ENCODE data around the gene ALPP.
"Not testable (repeated sequence)": the region's sequence is repeated elsewhere in the genome, so short reads cannot be mapped to it uniquely, and the experiment has no call there.

The ALPP gene

DNA sequence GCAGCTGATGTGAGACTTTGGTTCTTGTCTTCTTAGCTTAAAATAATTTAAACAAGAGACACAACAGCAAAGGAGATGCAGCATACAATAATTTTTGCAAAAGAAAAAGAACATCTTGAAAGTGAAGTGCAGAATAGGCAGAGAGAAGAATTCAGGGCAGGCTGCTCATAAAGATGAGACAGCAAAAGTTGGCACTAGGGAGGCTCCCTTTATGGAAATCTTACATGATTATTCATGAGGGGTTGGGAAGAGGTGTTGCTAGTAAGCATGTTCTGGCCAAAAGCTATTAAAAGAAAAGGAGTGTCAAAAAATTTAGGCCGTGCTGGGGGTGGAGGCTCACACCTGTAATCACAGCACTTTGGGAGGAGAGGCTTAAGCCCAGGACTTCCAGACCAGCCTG lies 4.2 kb upstream of the ALPP start:
- H3K9me3 ChIP-seq (ENCODE audit: control insufficient read depth in 2 of 2, low read length in 2 of 2) = no peaks in the 10 kb centered on the region
- H3K27me3 ChIP-seq (ENCODE audit: control insufficient read depth in 2 of 2, insufficient read depth in 2 of 2, low read length in 2 of 2) = no peaks in the 10 kb centered on the region
- H3K4me3 ChIP-seq (ENCODE audit: low read length in 2 of 2) = no peak overlapping the region
- no peak overlapping the region for H3K27ac ChIP-seq (ENCODE audit: low read depth in 2 of 2, low read length in 2 of 2)
- no peak overlapping the region for H3K9ac ChIP-seq (ENCODE audit: low read depth in 1 of 2, low read length in 2 of 2)
- no peaks in the 10 kb centered on the region for H3K36me3 ChIP-seq (ENCODE audit: control insufficient read depth in 2 of 2, insufficient read depth in 2 of 2, low read length in 2 of 2)
- H3K4me1 ChIP-seq (ENCODE audit: control insufficient read depth in 2 of 2, insufficient read depth in 2 of 2, low read length in 2 of 2) = no peaks in the 10 kb centered on the region

GRCh38 chr2:232375164-232375563 lies 3.4 kb upstream of the ALPP start:
- H3K27me3 ChIP-seq (ENCODE audit: control insufficient read depth in 2 of 2, insufficient read depth in 2 of 2, low read length in 2 of 2) = no peaks in the 10 kb centered on the region
- H3K4me1 ChIP-seq (ENCODE audit: control insufficient read depth in 2 of 2, insufficient read depth in 2 of 2, low read length in 2 of 2) = no peaks in the 10 kb centered on the region
- H3K4me3 ChIP-seq (ENCODE audit: low read length in 2 of 2) = no peak overlapping the region
- no peaks in the 10 kb centered on the region for H3K36me3 ChIP-seq (ENCODE audit: control insufficient read depth in 2 of 2, insufficient read depth in 2 of 2, low read length in 2 of 2)
- no peaks in the 10 kb centered on the region for H3K9me3 ChIP-seq (ENCODE audit: control insufficient read depth in 2 of 2, low read length in 2 of 2)
- H3K27ac ChIP-seq (ENCODE audit: low read depth in 2 of 2, low read length in 2 of 2) = no peak overlapping the region
- no peak overlapping the region for H3K9ac ChIP-seq (ENCODE audit: low read depth in 1 of 2, low read length in 2 of 2)

DNA sequence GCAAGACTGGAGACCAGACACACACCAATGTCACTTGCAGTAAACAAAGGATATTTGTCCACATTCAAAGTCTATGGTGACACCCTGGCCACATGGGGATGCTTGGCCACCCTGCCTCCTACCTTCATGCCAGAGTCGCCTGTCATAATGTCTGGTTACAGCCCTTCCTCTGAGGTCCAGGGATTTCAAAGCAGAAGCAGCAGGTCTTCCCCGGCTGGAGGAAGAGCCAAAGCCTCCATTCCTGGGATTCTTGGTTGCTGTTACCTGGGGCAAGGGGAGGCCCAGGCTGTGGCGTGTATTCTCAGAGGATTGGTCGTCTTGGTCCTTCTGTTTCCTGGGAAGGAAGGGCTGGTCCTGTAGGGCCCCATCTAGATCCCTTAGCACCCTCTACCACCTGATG lies 2.3 kb upstream of the ALPP start:
- H3K27ac ChIP-seq (ENCODE audit: low read depth in 2 of 2, low read length in 2 of 2) = no peak overlapping the region
- H3K9ac ChIP-seq (ENCODE audit: low read depth in 1 of 2, low read length in 2 of 2) = no peak overlapping the region
- no peaks in the 10 kb centered on the region for H3K36me3 ChIP-seq (ENCODE audit: control insufficient read depth in 2 of 2, insufficient read depth in 2 of 2, low read length in 2 of 2)
- no peak overlapping the region for H3K4me3 ChIP-seq (ENCODE audit: low read length in 2 of 2)
- no peaks in the 10 kb centered on the region for H3K9me3 ChIP-seq (ENCODE audit: control insufficient read depth in 2 of 2, low read length in 2 of 2)
- no peaks in the 10 kb centered on the region for H3K4me1 ChIP-seq (ENCODE audit: control insufficient read depth in 2 of 2, insufficient read depth in 2 of 2, low read length in 2 of 2)
- H3K27me3 ChIP-seq (ENCODE audit: control insufficient read depth in 2 of 2, insufficient read depth in 2 of 2, low read length in 2 of 2) = no peaks in the 10 kb centered on the region

DNA sequence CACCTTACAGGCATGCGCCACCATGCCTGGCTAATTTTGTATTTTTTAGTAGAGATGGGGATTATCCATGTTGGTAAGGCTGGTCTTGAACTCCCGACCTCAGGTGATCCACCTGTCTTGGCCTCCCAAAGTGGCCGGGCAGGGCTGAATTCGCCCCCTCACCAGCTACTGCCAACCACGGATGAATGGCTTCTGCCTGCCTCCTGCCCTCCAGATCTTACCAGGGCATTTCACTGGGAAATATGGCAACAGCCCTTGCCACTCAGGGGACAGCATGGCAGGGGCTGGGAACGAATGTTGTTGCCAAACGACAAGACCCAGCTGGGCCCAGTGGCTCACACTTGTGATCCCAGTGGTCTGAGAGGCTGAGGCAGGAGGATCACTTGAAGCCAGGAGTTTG lies 1.8 kb upstream of the ALPP start:
- no peaks in the 10 kb centered on the region for H3K36me3 ChIP-seq (ENCODE audit: control insufficient read depth in 2 of 2, insufficient read depth in 2 of 2, low read length in 2 of 2)
- H3K4me1 ChIP-seq (ENCODE audit: control insufficient read depth in 2 of 2, insufficient read depth in 2 of 2, low read length in 2 of 2) = no peaks in the 10 kb centered on the region
- H3K4me3 ChIP-seq (ENCODE audit: low read length in 2 of 2) = no peak overlapping the region
- H3K9me3 ChIP-seq (ENCODE audit: control insufficient read depth in 2 of 2, low read length in 2 of 2) = no peaks in the 10 kb centered on the region
- no peak overlapping the region for H3K27ac ChIP-seq (ENCODE audit: low read depth in 2 of 2, low read length in 2 of 2)
- no peak overlapping the region for H3K9ac ChIP-seq (ENCODE audit: low read depth in 1 of 2, low read length in 2 of 2)
- peaks cover 0 to 1% of the 10 kb centered on the region in 2 donors for H3K27me3 ChIP-seq (ENCODE audit: control insufficient read depth in 2 of 2, insufficient read depth in 2 of 2, low read length in 2 of 2)

DNA sequence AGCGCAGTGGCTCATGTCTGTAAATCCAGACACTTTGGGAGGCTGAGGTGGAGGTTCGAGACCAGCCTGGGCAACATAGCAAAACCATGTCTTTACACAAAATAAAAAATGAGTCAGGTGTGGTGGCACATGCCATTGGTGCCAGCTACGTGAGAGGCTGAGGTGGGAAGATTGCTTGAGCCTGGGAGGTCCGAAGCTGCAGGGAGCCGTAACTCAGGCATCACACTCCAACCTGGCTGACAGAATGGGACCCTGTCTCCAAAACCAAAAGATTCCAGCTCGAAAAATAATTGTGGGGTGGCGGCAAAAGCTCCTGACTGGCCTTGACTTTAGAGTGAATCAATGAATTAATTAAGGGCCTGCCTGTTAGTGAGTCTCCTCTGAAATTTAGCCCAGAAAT lies 1.2 kb upstream of the ALPP start:
- Histone ChIP-seq H3K27ac (ENCODE audit: low read depth in 2 of 2, low read length in 2 of 2) (no peak overlapping the region), H3K4me1 (ENCODE audit: control insufficient read depth in 2 of 2, insufficient read depth in 2 of 2, low read length in 2 of 2) (no peaks in the 10 kb centered on the region), H3K27me3 (ENCODE audit: control insufficient read depth in 2 of 2, insufficient read depth in 2 of 2, low read length in 2 of 2) (peaks cover 0 to 5% of the 10 kb centered on the region in 2 donors), H3K9me3 (ENCODE audit: control insufficient read depth in 2 of 2, low read length in 2 of 2) (no peaks in the 10 kb centered on the region), H3K4me3 (ENCODE audit: low read length in 2 of 2) (no peak overlapping the region), H3K9ac (ENCODE audit: low read depth in 1 of 2, low read length in 2 of 2) (no peak overlapping the region), H3K36me3 (ENCODE audit: control insufficient read depth in 2 of 2, insufficient read depth in 2 of 2, low read length in 2 of 2) (no peaks in the 10 kb centered on the region)

- Histone ChIP-seq H3K27ac (ENCODE audit: low read depth in 2 of 2, low read length in 2 of 2) (no peak overlapping the region), H3K4me3 (ENCODE audit: low read length in 2 of 2) (no peak overlapping the region), H3K4me1 (ENCODE audit: control insufficient read depth in 2 of 2, insufficient read depth in 2 of 2, low read length in 2 of 2) (no peaks in the 10 kb centered on the region), H3K9ac (ENCODE audit: low read depth in 1 of 2, low read length in 2 of 2) (no peak overlapping the region), H3K36me3 (ENCODE audit: control insufficient read depth in 2 of 2, insufficient read depth in 2 of 2, low read length in 2 of 2) (no peaks in the 10 kb centered on the region), H3K27me3 (ENCODE audit: control insufficient read depth in 2 of 2, insufficient read depth in 2 of 2, low read length in 2 of 2) (peaks cover 0 to 5% of the 10 kb centered on the region in 2 donors), H3K9me3 (ENCODE audit: control insufficient read depth in 2 of 2, low read length in 2 of 2) (no peaks in the 10 kb centered on the region)
Observed at GRCh38 chr2:232377841-232378734, 463 bp upstream of the ALPP start.

DNA sequence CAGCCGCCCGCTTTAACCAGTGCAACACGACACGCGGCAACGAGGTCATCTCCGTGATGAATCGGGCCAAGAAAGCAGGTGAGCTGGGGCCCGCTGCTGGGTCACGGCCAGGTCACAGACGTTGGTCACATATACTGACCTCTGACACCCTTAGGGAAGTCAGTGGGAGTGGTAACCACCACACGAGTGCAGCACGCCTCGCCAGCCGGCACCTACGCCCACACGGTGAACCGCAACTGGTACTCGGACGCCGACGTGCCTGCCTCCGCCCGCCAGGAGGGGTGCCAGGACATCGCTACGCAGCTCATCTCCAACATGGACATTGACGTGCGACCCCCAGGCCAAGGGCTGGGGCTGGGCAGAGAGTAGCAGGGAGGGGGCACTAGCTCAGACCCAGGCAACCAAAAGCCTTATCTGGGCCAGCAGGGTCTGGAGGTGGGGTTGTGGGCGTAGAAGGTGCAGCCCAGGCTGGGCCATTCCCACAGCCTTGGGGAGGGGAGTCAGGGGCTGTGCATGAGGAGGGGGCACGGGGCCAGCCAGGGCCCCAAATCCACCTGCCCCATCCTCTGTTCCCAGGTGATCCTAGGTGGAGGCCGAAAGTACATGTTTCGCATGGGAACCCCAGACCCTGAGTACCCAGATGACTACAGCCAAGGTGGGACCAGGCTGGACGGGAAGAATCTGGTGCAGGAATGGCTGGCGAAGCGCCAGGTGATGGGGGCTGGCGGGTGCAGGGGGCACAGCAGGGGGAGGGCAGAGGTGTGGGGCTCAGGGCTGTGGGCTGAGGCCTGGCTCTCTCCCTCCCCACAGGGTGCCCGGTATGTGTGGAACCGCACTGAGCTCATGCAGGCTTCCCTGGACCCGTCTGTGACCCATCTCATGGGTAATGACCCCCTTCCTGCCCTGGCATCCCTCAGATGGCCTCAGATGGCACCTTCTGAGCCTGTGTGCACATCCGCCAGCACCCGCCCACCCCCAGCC lies 1.3 kb downstream of the ALPP start:
- H3K9ac ChIP-seq (ENCODE audit: low read depth in 1 of 2, low read length in 2 of 2); H3K4me3 ChIP-seq (ENCODE audit: low read length in 2 of 2); H3K36me3 ChIP-seq (ENCODE audit: control insufficient read depth in 2 of 2, insufficient read depth in 2 of 2, low read length in 2 of 2); H3K4me1 ChIP-seq (ENCODE audit: control insufficient read depth in 2 of 2, insufficient read depth in 2 of 2, low read length in 2 of 2); H3K27ac ChIP-seq (ENCODE audit: low read depth in 2 of 2, low read length in 2 of 2); H3K9me3 ChIP-seq (ENCODE audit: control insufficient read depth in 2 of 2, low read length in 2 of 2); H3K27me3 ChIP-seq (ENCODE audit: control insufficient read depth in 2 of 2, insufficient read depth in 2 of 2, low read length in 2 of 2): not testable (repeated sequence)

DNA sequence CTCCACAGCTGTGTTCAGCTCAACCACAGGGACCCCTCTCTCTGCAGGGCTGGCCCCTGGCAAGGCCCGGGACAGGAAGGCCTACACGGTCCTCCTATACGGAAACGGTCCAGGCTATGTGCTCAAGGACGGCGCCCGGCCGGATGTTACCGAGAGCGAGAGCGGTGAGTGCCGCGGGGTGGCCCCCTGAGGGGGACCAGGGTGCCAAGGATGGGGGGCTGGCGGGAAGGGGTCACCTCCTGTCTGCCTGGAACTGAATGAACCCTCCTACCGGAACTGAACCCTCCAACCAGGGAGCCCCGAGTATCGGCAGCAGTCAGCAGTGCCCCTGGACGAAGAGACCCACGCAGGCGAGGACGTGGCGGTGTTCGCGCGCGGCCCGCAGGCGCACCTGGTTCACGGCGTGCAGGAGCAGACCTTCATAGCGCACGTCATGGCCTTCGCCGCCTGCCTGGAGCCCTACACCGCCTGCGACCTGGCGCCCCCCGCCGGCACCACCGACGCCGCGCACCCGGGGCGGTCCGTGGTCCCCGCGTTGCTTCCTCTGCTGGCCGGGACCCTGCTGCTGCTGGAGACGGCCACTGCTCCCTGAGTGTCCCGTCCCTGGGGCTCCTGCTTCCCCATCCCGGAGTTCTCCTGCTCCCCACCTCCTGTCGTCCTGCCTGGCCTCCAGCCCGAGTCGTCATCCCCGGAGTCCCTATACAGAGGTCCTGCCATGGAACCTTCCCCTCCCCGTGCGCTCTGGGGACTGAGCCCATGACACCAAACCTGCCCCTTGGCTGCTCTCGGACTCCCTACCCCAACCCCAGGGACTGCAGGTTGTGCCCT lies 2.9 kb downstream of the ALPP start:
- not testable (repeated sequence) for H3K27ac ChIP-seq (ENCODE audit: low read depth in 2 of 2, low read length in 2 of 2); H3K36me3 ChIP-seq (ENCODE audit: control insufficient read depth in 2 of 2, insufficient read depth in 2 of 2, low read length in 2 of 2); H3K4me1 ChIP-seq (ENCODE audit: control insufficient read depth in 2 of 2, insufficient read depth in 2 of 2, low read length in 2 of 2); H3K9ac ChIP-seq (ENCODE audit: low read depth in 1 of 2, low read length in 2 of 2); H3K4me3 ChIP-seq (ENCODE audit: low read length in 2 of 2); H3K9me3 ChIP-seq (ENCODE audit: control insufficient read depth in 2 of 2, low read length in 2 of 2)
- H3K27me3 ChIP-seq (ENCODE audit: control insufficient read depth in 2 of 2, insufficient read depth in 2 of 2, low read length in 2 of 2) = peaks cover 9 to 19% of the 10 kb centered on the region in 2 donors

- Histone ChIP-seq H3K27me3 (ENCODE audit: control insufficient read depth in 2 of 2, insufficient read depth in 2 of 2, low read length in 2 of 2) (peaks cover 21 to 24% of the 10 kb centered on the region in 2 donors), H3K9ac (ENCODE audit: low read depth in 1 of 2, low read length in 2 of 2) (no peak overlapping the region), H3K27ac (ENCODE audit: low read depth in 2 of 2, low read length in 2 of 2) (no peak overlapping the region), H3K4me1 (ENCODE audit: control insufficient read depth in 2 of 2, insufficient read depth in 2 of 2, low read length in 2 of 2) (no peaks in the 10 kb centered on the region), H3K9me3 (ENCODE audit: control insufficient read depth in 2 of 2, low read length in 2 of 2) (no peaks in the 10 kb centered on the region), H3K4me3 (ENCODE audit: low read length in 2 of 2) (no peak overlapping the region), H3K36me3 (ENCODE audit: control insufficient read depth in 2 of 2, insufficient read depth in 2 of 2, low read length in 2 of 2) (no peaks in the 10 kb centered on the region)
Observed at GRCh38 chr2:232382331-232383225, 4.0 kb downstream of the ALPP start.

All from mucosa of rectum (tissue), 2 donors.